ENCODE measurements around the gene G6PD. TPM values are rescaled to one million over a fixed set of nuclear protein-coding genes. Genes with fewer than 3 reads are reported as not detected.
"Not testable (repeated sequence)": the region's sequence is repeated elsewhere in the genome, so short reads cannot be mapped to it uniquely, and the experiment has no call there.

Gene G6PD
- total RNA-seq, 1 experiment from 2014 or later: 72.8 TPM

- no peaks in the 10 kb centered on the region for H3K9me3 Mint-ChIP-seq
- TF ChIP-seq ZSCAN18 (CRISPR knock-in tag; IDR thresholded peaks at IDR 0.05) (no peak), GABPB1 (CRISPR knock-in tag; IDR thresholded peaks at IDR 0.05) (peak; percentile 15; the same call in 1 of the 2 replicates), MXD4 (CRISPR knock-in tag; IDR thresholded peaks at IDR 0.05; ENCODE audit: borderline replicate concordance) (no peak)
- H3K4me1 Mint-ChIP-seq: peaks cover 2% of the 10 kb centered on the region; the same call in 1 of the 2 replicates
- DNase-seq (ENCODE audit: low spot score) (no peak), ATAC-seq (no peak)
- ChIA-PET CTCF (no interaction called here), POLR2A (interaction anchor here (0.5 kb wide), 1 partner anchor 15 kb away, joined by 3 read pairs; no protein-coding TSS in a partner anchor)
- H3K27me3 Mint-ChIP-seq (ENCODE audit: low read depth): no peaks in the 10 kb centered on the region
- no peak overlapping the region for H3K4me3 Mint-ChIP-seq
- no peak overlapping the region for H3K27ac Mint-ChIP-seq
- peaks cover 10% of the 10 kb centered on the region for H3K36me3 Mint-ChIP-seq
Measured at GRCh38 chrX:154540897-154541535, 5.6 kb downstream of the G6PD start.

GRCh38 chrX:154540365-154540764, 6.3 kb downstream of the G6PD start:
- H3K4me1 Mint-ChIP-seq; DNase-seq (ENCODE audit: low spot score); H3K27me3 Mint-ChIP-seq (ENCODE audit: low read depth); POLR2A ChIA-PET; H3K27ac Mint-ChIP-seq; ATAC-seq; CTCF ChIA-PET; H3K4me3 Mint-ChIP-seq; H3K9me3 Mint-ChIP-seq: not testable (repeated sequence)
- peaks cover 10% of the 10 kb centered on the region for H3K36me3 Mint-ChIP-seq

GRCh38 chrX:154539077-154539476, 7.6 kb downstream of the G6PD start:
- Mint-ChIP-seq H3K9me3 (no peaks in the 10 kb centered on the region), H3K4me3 (no peak overlapping the region), H3K27ac (no peak overlapping the region), H3K36me3 (peaks cover 3% of the 10 kb centered on the region; the same call in 1 of the 2 replicates), H3K27me3 (ENCODE audit: low read depth) (no peaks in the 10 kb centered on the region), H3K4me1 (no peaks in the 10 kb centered on the region)
- POLR2A ChIA-PET: no interaction called here
- ATAC-seq (no peak), DNase-seq (ENCODE audit: low spot score) (no peak)
- CTCF ChIA-PET: no interaction called here
- TF ChIP-seq PRDM15 (CRISPR knock-in tag; IDR thresholded peaks at IDR 0.05) (no peak), ZNF232 (CRISPR knock-in tag; IDR thresholded peaks at IDR 0.05) (no peak), MLX (CRISPR knock-in tag; IDR thresholded peaks at IDR 0.05) (no peak), USF1 (CRISPR knock-in tag; IDR thresholded peaks at IDR 0.05) (no peak), SP1 (CRISPR knock-in tag; conservative IDR thresholded peaks at IDR 0.05) (no peak), ARID4B (CRISPR knock-in tag; IDR thresholded peaks at IDR 0.05; ENCODE audit: borderline replicate concordance) (no peak), CREM (CRISPR knock-in tag; IDR thresholded peaks at IDR 0.05) (no peak), ZBTB43 (CRISPR knock-in tag; IDR thresholded peaks at IDR 0.05) (no peak), SOX15 (CRISPR knock-in tag; IDR thresholded peaks at IDR 0.05) (no peak), ZNF532 (CRISPR knock-in tag; IDR thresholded peaks at IDR 0.05; ENCODE audit: borderline replicate concordance) (no peak), NFE2L1 (CRISPR knock-in tag; IDR thresholded peaks at IDR 0.05) (no peak)
